ENCODE measurements around the gene ITSN2.

- no peak for TF ChIP-seq SP1 (IDR thresholded peaks at IDR 0.05; ENCODE audit: low read depth, low read length)
- TF ChIP-seq CHD2 (IDR thresholded peaks at IDR 0.05; ENCODE audit: low read length): no peak
- TF ChIP-seq EGR1 (IDR thresholded peaks at IDR 0.05; ENCODE audit: borderline replicate concordance, low read depth, low read length): no peak
- TF ChIP-seq CTCF (IDR thresholded peaks at IDR 0.05; ENCODE audit: control extremely low read depth in 1 of 3, insufficient read depth in 1 of 3, low read depth in 1 of 3, low read length in 3 of 3): no peak
- TF ChIP-seq RFX5 (IDR thresholded peaks at IDR 0.05; ENCODE audit: borderline replicate concordance, low read depth, low read length): no peak
These were observed 169.2 kb downstream of the ITSN2 start for GRCh38 chr2:24191156-24191555.

All from H1 (cell line).